GM12878 (cell line): Measurements from ENCODE around the gene RAB30. TPM values are rescaled to one million over a fixed set of nuclear protein-coding genes. Genes with fewer than 3 reads are reported as not detected.

Experiments used
- ATAC-seq: fragments of 200-7000 bp; cut with Tn5 transposase; 3 replicates; pipeline ENCODE4 v1.9.1; 2020; ENCODE audit warnings: mild to moderate bottlenecking, moderate library complexity
- BruUV-seq: library from RNA; stranded (reverse); fragments of 400-500 nt; replicated peaks from 2 replicates; lab custom pipeline; 2021; lab: Mats Ljungman, UMichigan
- CTCF ChIA-PET: fragments of 300-600 bp; sonication (Branson Sonifier 250); formaldehyde crosslinking; extraction: SDS; loops from one replicate; lab custom pipeline; 2021; ENCODE audit warnings: inconsistent platforms; lab: Yijun Ruan, JAX
- POLR2A ChIA-PET: fragments of 350-600 bp; formaldehyde crosslinking; extraction: SDS; loops from one replicate; lab custom pipeline; 2021; ENCODE audit warnings: inconsistent platforms; lab: Charles Lee
- RAD21 ChIA-PET: fragments of 300-600 bp; sonication (Branson Sonifier 250); formaldehyde crosslinking; loops from one replicate; lab custom pipeline; 2023; ENCODE audit warnings: antibody characterized with exemption; ENCODE audit not compliant: unreplicated experiment; lab: Charles Lee
- SMC1A ChIA-PET: fragments of 300-600 bp; sonication (Branson Sonifier 250); formaldehyde crosslinking; loops from one replicate; lab custom pipeline; 2023; ENCODE audit not compliant: unreplicated experiment, uncharacterized antibody; lab: Charles Lee
- DNase-seq: peaks from one replicate; pipeline ENCODE4 v3.0.0-alpha.2; 2011; ENCODE audit warnings: low read depth, low spot score
- FAIRE-seq: peaks from 3 replicates; lab custom pipeline; 2011; peaks lifted over from hg19 to GRCh38; lab: Jason Lieb, UNC
- H2AFZ ChIP-seq: 2 replicates; pipeline ENCODE4 v1.6.0; 2011; ENCODE audit warnings: low read depth, low read length, control low read depth; ENCODE audit not compliant: control insufficient read depth
- H3K27ac ChIP-seq: 2 replicates; pipeline ENCODE4 v1.5.1; 2011; ENCODE audit warnings: control low read depth; ENCODE audit not compliant: control insufficient read depth, insufficient read depth
- H3K27me3 ChIP-seq, 2 experiments: replicated peaks in 1 of 2; 2 replicates each; pipeline versions ENCODE4 v1.6.0 to v1.6.1; 2011; ENCODE audit warnings: low read length in 1 of 2; ENCODE audit not compliant: control insufficient read depth in 2 of 2, insufficient read depth in 2 of 2
- H3K36me3 ChIP-seq, 2 experiments: 2 replicates each; pipeline ENCODE4 v1.5.1; 2011; ENCODE audit warnings: low read length in 1 of 2; ENCODE audit not compliant: control insufficient read depth in 2 of 2, insufficient read depth in 2 of 2
- H3K4me1 ChIP-seq: 2 replicates; pipeline ENCODE4 v1.6.1; 2011; ENCODE audit warnings: mild to moderate bottlenecking, low read length, moderate library complexity, mixed read lengths; ENCODE audit not compliant: control insufficient read depth, insufficient read depth
- H3K4me2 ChIP-seq: 2 replicates; pipeline ENCODE4 v1.6.0; 2011; ENCODE audit warnings: control low read depth; ENCODE audit not compliant: control insufficient read depth, insufficient read depth
- H3K4me3 ChIP-seq: fragments of 200-600 bp; sonication (generic); 2 replicates; pipeline ENCODE4 v1.5.1; 2016
- H3K79me2 ChIP-seq: 2 replicates; pipeline ENCODE4 v1.6.0; 2011; ENCODE audit warnings: low read length; ENCODE audit not compliant: control insufficient read depth, insufficient read depth
- H3K9ac ChIP-seq: 2 replicates; pipeline ENCODE4 v1.8.0; 2011; ENCODE audit warnings: low read length, control low read depth, mixed read lengths; ENCODE audit not compliant: control insufficient read depth, insufficient read depth
- H3K9me3 ChIP-seq: replicated peaks from 3 replicates; pipeline ENCODE4 v1.5.1; 2011; ENCODE audit warnings: mild to moderate bottlenecking, low read length; ENCODE audit not compliant: control insufficient read depth, insufficient read depth
- H4K20me1 ChIP-seq: 2 replicates; pipeline ENCODE4 v1.6.0; 2011; ENCODE audit not compliant: control insufficient read depth, insufficient read depth
- ATF7 ChIP-seq: fragments of 450-650 bp; IDR thresholded peaks from 2 replicates; pipeline ENCODE4 v1.6.1; 2016; ENCODE audit warnings: low read depth, mild to moderate bottlenecking
- BRCA1 ChIP-seq: IDR thresholded peaks from 2 replicates; pipeline ENCODE4 v1.6.1; 2011; ENCODE audit warnings: low read depth, low read length, improper control_type of control experiment
- CEBPZ ChIP-seq: fragments of 150-350 bp; IDR thresholded peaks from 2 replicates; pipeline ENCODE4 v1.6.1; 2016; ENCODE audit warnings: low read depth, low read length
- DPF2 ChIP-seq: fragments of 450-650 bp; IDR thresholded peaks from 2 replicates; pipeline ENCODE4 v1.6.1; 2017; ENCODE audit warnings: mild to moderate bottlenecking
- EP300 ChIP-seq, 2 experiments: fragments of 150-350 bp in 1 of 2; IDR thresholded peaks; 2 replicates each; pipeline ENCODE4 v1.6.1; 2011 to 2012; ENCODE audit warnings: low read depth in 2 of 2, low read length in 2 of 2, borderline replicate concordance in 1 of 2, improper control_type of control experiment in 1 of 2, inconsistent platforms in 1 of 2; ENCODE audit not compliant: control insufficient read depth in 1 of 2
- EZH2 ChIP-seq: IDR thresholded peaks from 2 replicates; pipeline ENCODE4 v1.6.1; 2012; ENCODE audit warnings: low read depth, mild to moderate bottlenecking, control low read depth, inconsistent platforms, low read length, borderline replicate concordance; ENCODE audit not compliant: control insufficient read depth
- GATAD2B ChIP-seq: fragments of 450-650 bp; conservative IDR thresholded peaks from 2 replicates; pipeline ENCODE4 v1.6.1; 2017; ENCODE audit warnings: low read depth, mild to moderate bottlenecking, moderate library complexity
- HDAC6 ChIP-seq: fragments of 200-600 bp; sonication (generic); IDR thresholded peaks from one replicate; pipeline ENCODE4 v1.8.0; 2017; ENCODE audit warnings: antibody characterized with exemption; ENCODE audit not compliant: unreplicated experiment
- IKZF1 ChIP-seq: fragments of 450-650 bp; conservative IDR thresholded peaks from 2 replicates; pipeline ENCODE4 v1.6.1; 2017; ENCODE audit warnings: antibody characterized with exemption, mild to moderate bottlenecking
- IRF5 ChIP-seq: fragments of 450-650 bp; IDR thresholded peaks from 2 replicates; pipeline ENCODE4 v1.6.1; 2017; ENCODE audit warnings: borderline replicate concordance
- MTA2 ChIP-seq: fragments of 450-650 bp; IDR thresholded peaks from 2 replicates; pipeline ENCODE4 v1.6.1; 2016; ENCODE audit warnings: low read depth, mild to moderate bottlenecking, moderate library complexity
- NBN ChIP-seq: fragments of 450-650 bp; IDR thresholded peaks from 2 replicates; pipeline ENCODE4 v1.6.1; 2016
- PKNOX1 ChIP-seq: fragments of 450-650 bp; IDR thresholded peaks from 2 replicates; pipeline ENCODE4 v1.6.1; 2016; ENCODE audit warnings: mild to moderate bottlenecking
- SMAD1 ChIP-seq: fragments of 450-650 bp; IDR thresholded peaks from 2 replicates; pipeline ENCODE4 v1.6.1; 2018; ENCODE audit warnings: mild to moderate bottlenecking, low read depth; ENCODE audit not compliant: partially characterized antibody
- ZBED1 ChIP-seq: IDR thresholded peaks from 2 replicates; pipeline ENCODE4 v1.6.1; 2016; ENCODE audit warnings: borderline replicate concordance
- ZNF207 ChIP-seq: fragments of 450-650 bp; IDR thresholded peaks from 2 replicates; pipeline ENCODE4 v1.6.1; 2014; ENCODE audit warnings: antibody characterized with exemption, mild to moderate bottlenecking, borderline replicate concordance
- ZNF384 ChIP-seq: IDR thresholded peaks from 2 replicates; pipeline ENCODE4 v1.6.1; 2012; ENCODE audit warnings: low read depth, mild to moderate bottlenecking, low read length, improper control_type of control experiment, borderline replicate concordance
- WGBS: methylation state at CpG from one replicate; pipeline ENCODE4 v1.1.6; 2016; ENCODE audit warnings: low lambda C conversion rate; ENCODE audit not compliant: insufficient replicate concordance, insufficient coverage; ENCODE audit errors: missing lambda C conversion rate; 5-methylcytosine and 5-hydroxymethylcytosine counted together
- in situ Hi-C: fragments of 300-500 bp; cut with MboI; formaldehyde crosslinking; loops from 9 replicates; pipeline ENCODE4 v1.14.3; 2018; ENCODE audit warnings: mixed read lengths
- intact Hi-C: fragments of 100-400 bp; cut with micrococcal nuclease; formaldehyde crosslinking; loops from one replicate; pipeline ENCODE4 v1.14.2; 2022; ENCODE audit not compliant: unreplicated experiment
- polyA plus RNA-seq, 11 experiments: library from polyadenylated mRNA; depleted of rRNA in 4 of 11; unstranded in 6 of 11; stranded (reverse) in 5 of 11; fragments of >200 nt; fragmentation: Nextera tagmentation in 4 of 11; fragmentation: Illumina TruSeq in 1 of 11; extraction: Ambion mirVana in 4 of 11; extraction: Trizol in 1 of 11; gene quantifications; 1 replicate in 1 of 11; 2 replicates in 10 of 11; pipeline versions ENCODE4 v1.2.1 to v1.2.3, GENCODE V29; 2011 to 2016; ENCODE audit warnings: inconsistent platforms in 2 of 11, missing spikeins in 2 of 11, low read depth in 1 of 11
- total RNA-seq, 4 experiments: library from RNA; depleted of rRNA in 3 of 4; stranded (reverse); fragments of >200 nt in 3 of 4; fragmentation: Illumina TruSeq in 1 of 4; extraction: Trizol in 1 of 4; gene quantifications; 2 replicates each; pipeline versions ENCODE4 v1.2.1 to v1.2.3, GENCODE V29; 2013 to 2021

The RAB30 gene
- total and polyA plus RNA-seq, 10 of the 15 experiments (the other 5 are each of a cell fraction or from before 2014, with no cell fraction given) = 9.8 to 26.7 (median 19.2) TPM

- peak overlapping the region; percentile 15 for H3K4me2 ChIP-seq
- no peaks in the 10 kb centered on the region for H3K9me3 ChIP-seq
- no peaks in the 10 kb centered on the region for H4K20me1 ChIP-seq
- no peak overlapping the region; the same call in 1 of the 2 replicates for H2AFZ ChIP-seq
- RAD21 ChIA-PET = interaction anchor here (0.7 to 2.2 kb wide), 3 partner anchors 9 to 28 kb away, joined by 3 to 6 read pairs (median 4); no protein-coding TSS in a partner anchor
- intact Hi-C loops (no loop called here), in situ Hi-C loops (no loop called here)
- SMC1A ChIA-PET = interaction anchor here (1.6 to 5.0 kb wide), 4 partner anchors 8 to 88 kb away, joined by 4 to 34 read pairs (median 8); no protein-coding TSS in a partner anchor
- H3K36me3 ChIP-seq = peaks cover 0 to 5% of the 10 kb centered on the region in 2 experiments; a peak in 2 of 4 replicates
- H3K27me3 ChIP-seq = no peaks in the 10 kb centered on the region
- H3K4me3 ChIP-seq = 0 out of 2 replicates have a peak overlapping the region, but pooled peaks have one; percentile 21
- H3K9ac ChIP-seq = no peak overlapping the region
- CTCF ChIA-PET = interaction anchor here (0.6 to 1.2 kb wide), 3 partner anchors 20 to 261 kb away, joined by 3 to 4 read pairs (median 3); no protein-coding TSS in a partner anchor
- FAIRE-seq (peak; percentile 74), DNase-seq (peak; percentile 56), ATAC-seq (peak; percentile 78)
- no TSS peak for BruUV-seq
- POLR2A ChIA-PET = interaction anchor here (0.6 kb wide), 1 partner anchor 49 kb away, joined by 5 read pairs; no protein-coding TSS in a partner anchor
- H3K27ac ChIP-seq = peak overlapping the region; percentile 58
- 85% methylated on average over 6 of the region's 6 CpGs for WGBS
- H3K4me1 ChIP-seq = peaks cover 15% of the 10 kb centered on the region
- no peaks in the 10 kb centered on the region for H3K79me2 ChIP-seq
- TF ChIP-seq EP300 (IDR thresholded peaks at IDR 0.05; ENCODE audit: borderline replicate concordance in 1 of 2, control insufficient read depth in 1 of 2, low read depth in 2 of 2, low read length in 2 of 2) = peak; percentile 80 to 84; a peak in 3 of 4 replicates
- TF ChIP-seq HDAC6 = no peak
- peak; percentile 95 for TF ChIP-seq IKZF1
- TF ChIP-seq EZH2 = no peak
- TF ChIP-seq GATAD2B = peak; percentile 78; the same call in 1 of the 2 replicates
- peak; percentile 43; the same call in 1 of the 2 replicates for TF ChIP-seq PKNOX1
- TF ChIP-seq CEBPZ = no peak
- TF ChIP-seq ATF7 = peak; percentile 80; the same call in 1 of the 2 replicates
- no peak for TF ChIP-seq ZNF207
- peak; percentile 87 for TF ChIP-seq ZNF384
- TF ChIP-seq BRCA1 = no peak
- peak; percentile 82 for TF ChIP-seq DPF2
- peak; percentile 19 for TF ChIP-seq SMAD1
- peak; percentile 90 for TF ChIP-seq MTA2
- TF ChIP-seq NBN = peak; percentile 28; the same call in 1 of the 2 replicates
- no peak for TF ChIP-seq IRF5
- TF ChIP-seq ZBED1 = peak; percentile 63; the same call in 1 of the 2 replicates
Observed at GRCh38 chr11:82978422-82979099, 93.1 kb downstream of the RAB30 start.
